DOHH2 (cell line): ENCODE data around the gene RLF.

Experiments used
- CTCF ChIP-seq: fragments of 200-600 bp; sonication (generic); IDR thresholded peaks from one replicate; pipeline ENCODE4 v1.5.1; 2014; ENCODE audit warnings: antibody characterized with exemption, mild to moderate bottlenecking, low read depth, low read length; ENCODE audit not compliant: poor library complexity, severe bottlenecking
- EZH2phosphoT487 ChIP-seq: fragments of 200-600 bp; sonication (generic); IDR thresholded peaks from 2 replicates; pipeline ENCODE4 v1.6.1; 2017; ENCODE audit warnings: borderline replicate concordance, mild to moderate bottlenecking, antibody characterized with exemption, low read length, moderate library complexity, mixed read lengths

GRCh38 chr1:40244138-40244744 is 83.1 kb downstream of the RLF start:
- TF ChIP-seq EZH2phosphoT487 (no peak), CTCF (no peak)
